WERI-Rb-1 (cell line): ENCODE results near the gene ABI1.

ENCODE experiments used
- DNase-seq: peaks from one replicate; pipeline ENCODE4 v3.0.0-alpha.2; 2020
- H3K27ac ChIP-seq: fragments of 250-450 bp; sonication (Bioruptor Pico); 2 replicates; pipeline ENCODE4 v1.5.1; 2020; ENCODE audit warnings: mild to moderate bottlenecking, moderate library complexity
- H3K27me3 ChIP-seq: fragments of 250-450 bp; sonication (Bioruptor Pico); 2 replicates; pipeline ENCODE4 v1.5.1; 2021; ENCODE audit warnings: mild to moderate bottlenecking, low read depth, moderate library complexity; ENCODE audit not compliant: insufficient read depth, severe bottlenecking
- H3K36me3 ChIP-seq: fragments of 250-450 bp; sonication (Bioruptor Pico); 2 replicates; pipeline ENCODE4 v1.5.1; 2020; ENCODE audit warnings: mild to moderate bottlenecking, moderate library complexity
- H3K4me3 ChIP-seq: 2 replicates; pipeline ENCODE4 v1.5.1; 2011; ENCODE audit warnings: low read depth, mild to moderate bottlenecking, control low read depth, low read length
- H3K9me3 ChIP-seq: fragments of 250-450 bp; sonication (Bioruptor Pico); 2 replicates; pipeline ENCODE4 v1.5.1; 2021; ENCODE audit warnings: mild to moderate bottlenecking, moderate library complexity; ENCODE audit not compliant: severe bottlenecking
- TF ChIP-seq, protein P1 (sequence below): IDR thresholded peaks from 2 replicates; pipeline ENCODE4 v1.5.1; 2011; ENCODE audit warnings: low read depth, mild to moderate bottlenecking, control low read depth, inconsistent platforms, low read length

ABI1 gene

DNA sequence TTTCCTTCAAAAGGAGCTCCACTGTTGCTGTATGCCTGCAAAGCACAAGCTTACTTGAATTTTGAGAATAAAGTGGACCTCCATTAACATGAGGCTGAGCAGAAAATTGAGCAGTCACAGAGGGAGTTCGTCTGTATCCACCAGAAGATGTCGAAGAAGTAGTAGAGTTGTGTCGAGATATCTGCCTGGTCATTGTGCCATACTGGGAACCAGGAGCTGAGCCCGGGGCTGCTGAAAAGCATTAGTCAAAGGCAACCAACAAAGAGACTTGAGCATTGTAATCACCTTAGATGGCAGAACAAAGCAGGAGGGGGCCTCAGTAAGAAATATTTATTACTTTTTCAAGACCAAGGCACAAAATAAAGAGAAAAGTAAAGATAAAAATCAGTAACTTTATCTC lies 101.8 kb downstream of the ABI1 start:
- H3K9me3 ChIP-seq, result no peaks in the 10 kb centered on the region
- H3K27me3 ChIP-seq, result no peaks in the 10 kb centered on the region
- H3K4me3 ChIP-seq, result no peak overlapping the region
- no peaks in the 10 kb centered on the region for H3K36me3 ChIP-seq
- no peak overlapping the region for H3K27ac ChIP-seq
- peak; percentile 9 for DNase-seq
- TF ChIP-seq, protein P1, sequence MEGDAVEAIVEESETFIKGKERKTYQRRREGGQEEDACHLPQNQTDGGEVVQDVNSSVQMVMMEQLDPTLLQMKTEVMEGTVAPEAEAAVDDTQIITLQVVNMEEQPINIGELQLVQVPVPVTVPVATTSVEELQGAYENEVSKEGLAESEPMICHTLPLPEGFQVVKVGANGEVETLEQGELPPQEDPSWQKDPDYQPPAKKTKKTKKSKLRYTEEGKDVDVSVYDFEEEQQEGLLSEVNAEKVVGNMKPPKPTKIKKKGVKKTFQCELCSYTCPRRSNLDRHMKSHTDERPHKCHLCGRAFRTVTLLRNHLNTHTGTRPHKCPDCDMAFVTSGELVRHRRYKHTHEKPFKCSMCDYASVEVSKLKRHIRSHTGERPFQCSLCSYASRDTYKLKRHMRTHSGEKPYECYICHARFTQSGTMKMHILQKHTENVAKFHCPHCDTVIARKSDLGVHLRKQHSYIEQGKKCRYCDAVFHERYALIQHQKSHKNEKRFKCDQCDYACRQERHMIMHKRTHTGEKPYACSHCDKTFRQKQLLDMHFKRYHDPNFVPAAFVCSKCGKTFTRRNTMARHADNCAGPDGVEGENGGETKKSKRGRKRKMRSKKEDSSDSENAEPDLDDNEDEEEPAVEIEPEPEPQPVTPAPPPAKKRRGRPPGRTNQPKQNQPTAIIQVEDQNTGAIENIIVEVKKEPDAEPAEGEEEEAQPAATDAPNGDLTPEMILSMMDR, result no peak

DNA sequence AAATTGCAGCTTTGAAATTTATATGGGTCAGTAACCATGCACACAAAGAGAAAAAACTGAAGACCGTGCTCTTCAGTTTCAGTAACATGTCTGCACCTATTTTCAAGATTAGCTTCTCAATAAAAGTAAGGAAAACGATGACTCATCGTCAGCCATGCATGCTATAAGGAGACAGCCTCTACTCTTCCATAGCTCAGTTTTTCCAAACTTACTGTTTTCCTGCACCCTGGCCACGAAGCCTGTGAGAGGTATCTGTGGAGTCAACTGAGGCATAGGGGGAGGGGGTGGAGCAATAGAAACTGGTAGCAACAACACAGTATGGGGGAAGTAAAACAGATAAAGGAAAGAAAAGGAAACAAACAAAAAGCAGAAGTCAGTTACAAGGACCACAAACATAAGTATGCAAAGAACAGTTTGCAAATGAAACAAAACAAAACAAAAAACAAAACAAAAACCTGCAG lies 105.3 kb downstream of the ABI1 start:
- TF ChIP-seq, protein P1, result no peak
- Histone ChIP-seq H3K27ac (no peak overlapping the region), H3K36me3 (no peaks in the 10 kb centered on the region), H3K9me3 (no peaks in the 10 kb centered on the region), H3K27me3 (no peaks in the 10 kb centered on the region), H3K4me3 (no peak overlapping the region)
- DNase-seq, result no peak

GRCh38 chr10:26746061-26746460 lies 114.7 kb downstream of the ABI1 start:
- DNase-seq, result no peak
- H3K27ac ChIP-seq, result no peak overlapping the region
- no peaks in the 10 kb centered on the region for H3K27me3 ChIP-seq
- no peak overlapping the region for H3K4me3 ChIP-seq
- H3K36me3 ChIP-seq, result peaks cover 3% of the 10 kb centered on the region; the same call in 1 of the 2 replicates
- TF ChIP-seq, protein P1, result no peak
- H3K9me3 ChIP-seq, result no peaks in the 10 kb centered on the region

DNA sequence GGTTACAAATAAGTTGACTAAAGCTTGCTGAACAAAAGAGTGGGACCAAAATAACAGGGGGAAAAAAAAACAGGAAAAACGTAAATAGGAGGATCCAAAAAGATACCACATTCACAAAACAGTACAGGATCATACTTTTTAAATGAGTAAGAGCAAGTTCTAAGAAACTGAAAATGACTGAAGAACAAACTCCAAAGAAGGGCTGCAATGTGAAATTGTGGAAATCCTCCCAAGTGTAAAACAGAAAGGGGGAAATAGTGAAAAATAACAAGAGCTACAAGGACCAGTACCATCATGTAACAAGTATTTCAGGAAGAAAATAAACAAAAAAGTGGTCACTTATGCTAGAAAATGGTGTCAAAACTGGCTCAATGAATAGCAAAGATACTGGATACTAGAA lies 116.9 kb downstream of the ABI1 start:
- TF ChIP-seq, protein P1, result no peak
- H3K27ac ChIP-seq, result no peak overlapping the region
- no peaks in the 10 kb centered on the region for H3K9me3 ChIP-seq
- no peak overlapping the region for H3K4me3 ChIP-seq
- peaks cover 3% of the 10 kb centered on the region; the same call in 1 of the 2 replicates for H3K36me3 ChIP-seq
- no peaks in the 10 kb centered on the region for H3K27me3 ChIP-seq
- DNase-seq, result no peak

- H3K4me3 ChIP-seq, result no peak overlapping the region
- TF ChIP-seq, protein P1, result no peak
- no peaks in the 10 kb centered on the region for H3K9me3 ChIP-seq
- no peak overlapping the region for H3K27ac ChIP-seq
- no peak for DNase-seq
- H3K36me3 ChIP-seq, result peaks cover 3% of the 10 kb centered on the region; the same call in 1 of the 2 replicates
- H3K27me3 ChIP-seq, result no peaks in the 10 kb centered on the region
Observed at GRCh38 chr10:26743091-26743490, 117.7 kb downstream of the ABI1 start.

GRCh38 chr10:26741368-26741767 lies 119.4 kb downstream of the ABI1 start:
- Histone ChIP-seq H3K27ac (no peak overlapping the region), H3K9me3 (no peaks in the 10 kb centered on the region), H3K36me3 (peaks cover 3% of the 10 kb centered on the region), H3K27me3 (no peaks in the 10 kb centered on the region), H3K4me3 (no peak overlapping the region)
- no peak for DNase-seq
- TF ChIP-seq, protein P1, result no peak
